Endothelial cell of umbilical vein (primary cell): ENCODE data around the gene PTCH2. TPM values are rescaled to one million over a fixed set of nuclear protein-coding genes. Genes with fewer than 3 reads are reported as not detected.
A peak's percentile ranks its signal among the peaks of the same experiment; 100 is the strongest.

Experiments
- BruUV-seq: library from RNA; stranded (reverse); fragments of 400-500 nt; replicated peaks from 2 replicates; lab custom pipeline; 2021; lab: Mats Ljungman, UMichigan
- CTCF ChIA-PET: fragments of 300-600, 350-600 bp; sonication (Branson Sonifier 250); formaldehyde crosslinking; loops from one replicate; lab custom pipeline; 2021; ENCODE audit warnings: antibody characterized with exemption, inconsistent platforms; lab: Charles Lee
- POLR2A ChIA-PET: fragments of 300-600, 350-600 bp; sonication (Branson Sonifier 250); formaldehyde crosslinking; loops from one replicate; lab custom pipeline; 2021; ENCODE audit warnings: antibody characterized with exemption, inconsistent platforms; lab: Charles Lee
- DNase-seq: peaks from one replicate; pipeline ENCODE4 v3.0.0-alpha.2; 2011; ENCODE audit warnings: low read depth, low spot score
- FAIRE-seq: peaks from 2 replicates; lab custom pipeline; 2011; peaks lifted over from hg19 to GRCh38; lab: Jason Lieb, UNC
- H2AFZ ChIP-seq: 2 replicates; pipeline ENCODE4 v1.6.0; 2012; ENCODE audit warnings: low read depth, low read length, control low read depth, inconsistent platforms
- H3K27ac ChIP-seq: 2 replicates; pipeline ENCODE4 v1.5.1; 2011; ENCODE audit warnings: low read depth, mild to moderate bottlenecking, control low read depth, low read length, moderate library complexity; ENCODE audit not compliant: insufficient read depth
- H3K27me3 ChIP-seq, 2 experiments: 2 replicates each; pipeline versions ENCODE4 v1.6.0 to v1.6.1; 2011; ENCODE audit warnings: low read length in 2 of 2, mixed read lengths in 1 of 2; ENCODE audit not compliant: control insufficient read depth in 2 of 2, insufficient read depth in 2 of 2
- H3K36me3 ChIP-seq, 2 experiments: 2 replicates in 1 of 2; 3 replicates in 1 of 2; pipeline ENCODE4 v1.5.1; 2011; ENCODE audit warnings: low read length in 2 of 2, mild to moderate bottlenecking in 1 of 2, moderate library complexity in 1 of 2; ENCODE audit not compliant: control insufficient read depth in 2 of 2, insufficient read depth in 2 of 2; ENCODE audit errors: extremely low read depth in 1 of 2
- H3K4me1 ChIP-seq: 3 replicates; pipeline ENCODE4 v1.5.1; 2011; ENCODE audit warnings: mild to moderate bottlenecking, low read length; ENCODE audit not compliant: control insufficient read depth, insufficient read depth; ENCODE audit errors: extremely low read depth
- H3K4me2 ChIP-seq: 2 replicates; pipeline ENCODE4 v1.6.1; 2011; ENCODE audit warnings: low read length, control low read depth, mixed read lengths; ENCODE audit not compliant: insufficient read depth
- H3K4me3 ChIP-seq, 3 experiments: fragments of 200-600 bp in 1 of 3; sonication (generic), shearing (Covaris generic) in 1 of 3; replicated peaks in 1 of 3; 2 replicates each; pipeline ENCODE4 v1.5.1; 2011 to 2016; ENCODE audit warnings: control low read depth in 3 of 3, low read length in 3 of 3, mild to moderate bottlenecking in 2 of 3, inconsistent platforms in 1 of 3, low read depth in 1 of 3, moderate library complexity in 1 of 3; ENCODE audit not compliant: insufficient read depth in 1 of 3
- H3K79me2 ChIP-seq: 2 replicates; pipeline ENCODE4 v1.6.0; 2012; ENCODE audit warnings: low read length, inconsistent platforms; ENCODE audit not compliant: control insufficient read depth, insufficient read depth
- H3K9ac ChIP-seq: replicated peaks from 2 replicates; pipeline ENCODE3; 2011; ENCODE audit warnings: low read length, control low read depth; ENCODE audit not compliant: insufficient read depth; ENCODE audit errors: extremely low read depth
- H3K9me1 ChIP-seq: replicated peaks from 3 replicates; pipeline ENCODE4 v1.6.0; 2011; ENCODE audit warnings: mild to moderate bottlenecking, low read length; ENCODE audit not compliant: control insufficient read depth, insufficient read depth; ENCODE audit errors: extremely low read depth
- H3K9me3 ChIP-seq: replicated peaks from 2 replicates; pipeline ENCODE4 v1.5.1; 2012; ENCODE audit warnings: low read length, inconsistent platforms; ENCODE audit not compliant: control insufficient read depth, insufficient read depth
- H4K20me1 ChIP-seq: replicated peaks from 2 replicates; pipeline ENCODE3; 2011; ENCODE audit warnings: mild to moderate bottlenecking, low read length; ENCODE audit not compliant: control insufficient read depth, insufficient read depth; ENCODE audit errors: extremely low read depth
- EZH2 ChIP-seq: IDR thresholded peaks from 2 replicates; pipeline ENCODE4 v1.6.1; 2012; ENCODE audit warnings: borderline replicate concordance, low read depth, mild to moderate bottlenecking, moderate library complexity, low read length, inconsistent platforms; ENCODE audit not compliant: severe bottlenecking
- GATA2 ChIP-seq: IDR thresholded peaks from 2 replicates; pipeline ENCODE4 v1.7.0; 2011; ENCODE audit warnings: low read depth, mild to moderate bottlenecking, moderate library complexity, mixed read lengths, low read length; ENCODE audit not compliant: insufficient read length, insufficient read depth
- JUN ChIP-seq: IDR thresholded peaks from 2 replicates; pipeline ENCODE4 v1.6.1; 2011; ENCODE audit warnings: borderline replicate concordance, low read depth; ENCODE audit not compliant: insufficient read length, insufficient read depth
- MYC ChIP-seq: IDR thresholded peaks from one replicate; pipeline ENCODE4 v1.6.1; 2011; ENCODE audit warnings: mild to moderate bottlenecking, low read depth, low read length
- POLR2A ChIP-seq: IDR thresholded peaks from 2 replicates; pipeline ENCODE4 v1.6.1; 2012; ENCODE audit warnings: low read depth, mild to moderate bottlenecking, control low read depth, low read length
- dilution Hi-C: fragments of 300-500 bp; cut with MboI; formaldehyde crosslinking; loops from one replicate; pipeline ENCODE4 v1.15.0; 2019; ENCODE audit warnings: low sequenced_read_pairs; ENCODE audit not compliant: extremely low pct_ligation_motif_present
- intact Hi-C: fragments of 100-400 bp; cut with micrococcal nuclease; formaldehyde crosslinking; loops from one replicate; pipeline ENCODE4 v1.10.0; 2022
- polyA plus RNA-seq, 4 experiments: library from polyadenylated mRNA; depleted of rRNA in 3 of 4; stranded (reverse) in 3 of 4; unstranded in 1 of 4; fragments of >200 nt; gene quantifications; 2 replicates each; pipeline versions ENCODE4 v1.2.1 to v1.2.3, GENCODE V29; 2011 to 2012; ENCODE audit warnings: missing spikeins in 1 of 4
- total RNA-seq: library from RNA; stranded (reverse); gene quantifications from 2 replicates; pipeline ENCODE4 v1.2.3, GENCODE V29; 2021
- TF ChIP-seq, protein P1 (sequence below): IDR thresholded peaks from 2 replicates; pipeline ENCODE4 v1.6.1; 2011; ENCODE audit not compliant: insufficient read depth, insufficient read length
- TF ChIP-seq, protein P2 (sequence below), 2 donors: IDR thresholded peaks; 1 replicate in 1 of 2; 2 replicates in 1 of 2; pipeline ENCODE4 v1.5.1; 2011; ENCODE audit warnings: low read length in 2 of 2, mild to moderate bottlenecking in 2 of 2, moderate library complexity in 2 of 2, control low read depth in 1 of 2, inconsistent platforms in 1 of 2, low read depth in 1 of 2; ENCODE audit not compliant: insufficient read depth in 1 of 2; ENCODE audit errors: extremely low read depth in 1 of 2

Gene PTCH2
- total and polyA plus RNA-seq, 2 donors (not counting 3 experiments of a cell fraction or from before 2014, with no cell fraction given), result 1.8 TPM

- DNase-seq (no peak), FAIRE-seq (no peak)
- Histone ChIP-seq H3K36me3 (no peaks in the 10 kb centered on the region), H3K9me1 (no peaks in the 10 kb centered on the region), H3K79me2 (no peaks in the 10 kb centered on the region), H3K4me2 (no peak overlapping the region), H3K4me3 (peak overlapping the region in 1 of 3 experiments; percentile 30), H2AFZ (peak overlapping the region; percentile 5), H3K9me3 (no peaks in the 10 kb centered on the region), H4K20me1 (no peaks in the 10 kb centered on the region), H3K27ac (no peak overlapping the region), H3K9ac (no peak overlapping the region), H3K27me3 (no peaks in the 10 kb centered on the region), H3K4me1 (peaks cover 10% of the 10 kb centered on the region)
- ChIA-PET CTCF (interaction anchor here (0.6 to 1.9 kb wide), 6 partner anchors 9 to 1095 kb away, joined by 3 to 4 read pairs (median 4); partner anchors contain the start of genes HECTD3, PLK3 and RNU5D-1), POLR2A (interaction anchor here (0.7 to 1.2 kb wide), 3 partner anchors 8 to 35 kb away, joined by 3 to 4 read pairs (median 4); partner anchors contain the start of gene RPS8)
- no peak for TF ChIP-seq GATA2
- BruUV-seq, result no TSS peak
- dilution Hi-C loops, result no loop called here
- intact Hi-C loops, result no loop called here
These were observed 58.7 kb downstream of the PTCH2 start for GRCh38 chr1:44784094-44785028.

DNA sequence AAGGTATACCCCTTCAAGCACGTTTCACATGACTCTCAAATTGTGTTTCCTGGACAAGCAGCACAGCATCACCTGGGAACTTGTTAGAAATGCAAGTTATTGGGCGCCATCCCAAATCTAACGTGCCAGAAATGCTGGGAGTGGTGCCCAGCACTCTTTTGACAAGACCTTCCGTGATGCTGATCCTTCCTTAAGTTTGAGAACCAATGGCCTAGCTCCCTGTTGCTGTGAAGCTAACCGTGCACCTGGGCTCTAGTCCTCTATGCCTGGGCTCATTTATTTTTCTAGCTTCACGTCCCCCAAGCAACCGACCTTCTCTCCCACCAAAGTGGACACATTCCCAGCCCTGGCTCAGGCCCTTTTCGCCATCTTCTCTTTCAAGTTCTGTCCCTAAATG is 59.4 kb downstream of the PTCH2 start:
- no peaks in the 10 kb centered on the region for H3K9me3 ChIP-seq
- H3K4me1 ChIP-seq, result peaks cover 12% of the 10 kb centered on the region
- TF ChIP-seq, protein P1, sequence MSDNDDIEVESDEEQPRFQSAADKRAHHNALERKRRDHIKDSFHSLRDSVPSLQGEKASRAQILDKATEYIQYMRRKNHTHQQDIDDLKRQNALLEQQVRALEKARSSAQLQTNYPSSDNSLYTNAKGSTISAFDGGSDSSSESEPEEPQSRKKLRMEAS, result no peak
- TF ChIP-seq, protein P2, sequence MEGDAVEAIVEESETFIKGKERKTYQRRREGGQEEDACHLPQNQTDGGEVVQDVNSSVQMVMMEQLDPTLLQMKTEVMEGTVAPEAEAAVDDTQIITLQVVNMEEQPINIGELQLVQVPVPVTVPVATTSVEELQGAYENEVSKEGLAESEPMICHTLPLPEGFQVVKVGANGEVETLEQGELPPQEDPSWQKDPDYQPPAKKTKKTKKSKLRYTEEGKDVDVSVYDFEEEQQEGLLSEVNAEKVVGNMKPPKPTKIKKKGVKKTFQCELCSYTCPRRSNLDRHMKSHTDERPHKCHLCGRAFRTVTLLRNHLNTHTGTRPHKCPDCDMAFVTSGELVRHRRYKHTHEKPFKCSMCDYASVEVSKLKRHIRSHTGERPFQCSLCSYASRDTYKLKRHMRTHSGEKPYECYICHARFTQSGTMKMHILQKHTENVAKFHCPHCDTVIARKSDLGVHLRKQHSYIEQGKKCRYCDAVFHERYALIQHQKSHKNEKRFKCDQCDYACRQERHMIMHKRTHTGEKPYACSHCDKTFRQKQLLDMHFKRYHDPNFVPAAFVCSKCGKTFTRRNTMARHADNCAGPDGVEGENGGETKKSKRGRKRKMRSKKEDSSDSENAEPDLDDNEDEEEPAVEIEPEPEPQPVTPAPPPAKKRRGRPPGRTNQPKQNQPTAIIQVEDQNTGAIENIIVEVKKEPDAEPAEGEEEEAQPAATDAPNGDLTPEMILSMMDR (IDR thresholded peaks at IDR 0.05; ENCODE audit: extremely low read depth in 1 of 2, insufficient read depth in 1 of 2, low read depth in 1 of 2, low read length in 2 of 2), result no peak
- TF ChIP-seq JUN, result no peak
- TF ChIP-seq EZH2, result no peak
- TF ChIP-seq MYC, result no peak
- no peak for TF ChIP-seq GATA2
- TF ChIP-seq POLR2A, result no peak
- H4K20me1 ChIP-seq, result no peaks in the 10 kb centered on the region
- intact Hi-C loops, result no loop called here
- dilution Hi-C loops, result no loop called here
- H3K27ac ChIP-seq, result no peak overlapping the region
- no peaks in the 10 kb centered on the region for H3K9me1 ChIP-seq
- H3K4me2 ChIP-seq, result no peak overlapping the region
- DNase-seq (no peak), FAIRE-seq (no peak)
- peaks cover 4% of the 10 kb centered on the region for H3K79me2 ChIP-seq
- CTCF ChIA-PET, result interaction anchor here (0.6 to 1.9 kb wide), 5 partner anchors 9 to 1096 kb away, joined by 3 to 4 read pairs (median 4); partner anchors contain the start of genes PLK3 and RNU5D-1
- H3K36me3 ChIP-seq, result peaks cover 1 to 5% of the 10 kb centered on the region in 2 experiments
- H2AFZ ChIP-seq, result no peak overlapping the region
- H3K9ac ChIP-seq, result no peak overlapping the region
- POLR2A ChIA-PET, result interaction anchor here (0.7 to 1.2 kb wide), 3 partner anchors 8 to 36 kb away, joined by 3 to 4 read pairs (median 4); partner anchors contain the start of genes PLK3 and RPS8
- BruUV-seq, result no TSS peak
- no peak overlapping the region for H3K4me3 ChIP-seq
- no peaks in the 10 kb centered on the region for H3K27me3 ChIP-seq
